PC-3 (cell line): ENCODE results near the gene KPNA2. TPM values are rescaled to one million over a fixed set of nuclear protein-coding genes. Genes with fewer than 3 reads are reported as not detected.
A peak's percentile ranks its signal among the peaks of the same experiment; 100 is the strongest.

Experiments used
- ATAC-seq: fragments of 200-7000 bp; cut with Tn5 transposase; 2 replicates; pipeline ENCODE4 v1.9.1; 2020; ENCODE audit warnings: mild to moderate bottlenecking, moderate library complexity
- BruUV-seq: library from RNA; stranded (reverse); fragments of 400-500 nt; replicated peaks from 2 replicates; lab custom pipeline; 2021; lab: Mats Ljungman, UMichigan
- CTCF ChIA-PET: fragments of 300-600 bp; sonication (Branson Sonifier 250); formaldehyde crosslinking; loops from one replicate; lab custom pipeline; 2022; ENCODE audit warnings: antibody characterized with exemption; lab: Charles Lee
- POLR2A ChIA-PET: fragments of 300-600 bp; sonication (Branson Sonifier 250); formaldehyde crosslinking; loops from one replicate; lab custom pipeline; 2022; ENCODE audit warnings: antibody characterized with exemption; ENCODE audit not compliant: unreplicated experiment; lab: Charles Lee
- DNase-seq: peaks from one replicate; pipeline ENCODE4 v3.0.0-alpha.2; 2015
- H2AFZ ChIP-seq: fragments of 300-600 bp; sonication (generic); 2 replicates; pipeline ENCODE4 v1.6.0; 2016; ENCODE audit warnings: antibody characterized with exemption, low read length
- H3F3A ChIP-seq: fragments of 300-600 bp; sonication (generic); one replicate; pipeline ENCODE4 v1.6.0; 2017; ENCODE audit warnings: antibody characterized with exemption, low read length, control low read depth, mild to moderate bottlenecking; ENCODE audit not compliant: unreplicated experiment
- H3K27ac ChIP-seq: fragments of 300-600 bp; sonication (generic); 2 replicates; pipeline ENCODE4 v1.5.1; 2016; ENCODE audit warnings: mild to moderate bottlenecking, low read length
- H3K27me3 ChIP-seq: fragments of 300-600 bp; sonication (generic); 2 replicates; pipeline ENCODE4 v1.6.1; 2016; ENCODE audit warnings: low read length, mixed read lengths
- H3K36me3 ChIP-seq: fragments of 300-600 bp; sonication (generic); 2 replicates; pipeline ENCODE4 v1.6.1; 2016; ENCODE audit warnings: low read depth, mixed run types, low read length, mixed read lengths
- H3K4me1 ChIP-seq: fragments of 300-600 bp; sonication (generic); 2 replicates; pipeline ENCODE4 v1.5.1; 2016; ENCODE audit warnings: low read length; ENCODE audit not compliant: insufficient read depth
- H3K4me2 ChIP-seq: fragments of 300-600 bp; sonication (generic); 2 replicates; pipeline ENCODE4 v1.6.0; 2016; ENCODE audit warnings: low read length
- H3K4me3 ChIP-seq: fragments of 300-600 bp; sonication (generic); 2 replicates; pipeline ENCODE4 v1.5.1; 2016; ENCODE audit warnings: mild to moderate bottlenecking, low read length, mixed read lengths
- H3K79me2 ChIP-seq: fragments of 300-600 bp; sonication (generic); 2 replicates; pipeline ENCODE4 v1.6.1; 2017; ENCODE audit warnings: low read length, mixed read lengths
- H3K9ac ChIP-seq: fragments of 300-600 bp; sonication (generic); 2 replicates; pipeline ENCODE4 v1.6.0; 2016; ENCODE audit warnings: mild to moderate bottlenecking, low read length
- H3K9me2 ChIP-seq: fragments of 300-600 bp; sonication (generic); replicated peaks from 2 replicates; pipeline ENCODE4 v1.6.1; 2016; ENCODE audit warnings: mixed run types, low read length, mixed read lengths
- H3K9me3 ChIP-seq: fragments of 300-600 bp; sonication (generic); 2 replicates; pipeline ENCODE4 v1.6.1; 2016; ENCODE audit warnings: low read length, mixed read lengths
- H4K20me1 ChIP-seq: fragments of 300-600 bp; sonication (generic); 2 replicates; pipeline ENCODE4 v1.6.1; 2016; ENCODE audit warnings: low read length, mixed read lengths
- CTCF ChIP-seq: fragments of 300-600 bp; sonication (generic); conservative IDR thresholded peaks from 2 replicates; pipeline ENCODE4 v1.5.1; 2017; ENCODE audit warnings: antibody characterized with exemption, low read depth, mild to moderate bottlenecking, low read length
- EZH2 ChIP-seq: fragments of 300-600 bp; sonication (generic); IDR thresholded peaks from one replicate; pipeline ENCODE4 v1.6.1; 2017; ENCODE audit warnings: antibody characterized with exemption, mild to moderate bottlenecking, low read length; ENCODE audit not compliant: unreplicated experiment
- EZH2phosphoT487 ChIP-seq: fragments of 300-600 bp; sonication (generic); IDR thresholded peaks from 2 replicates; pipeline ENCODE4 v1.6.1; 2018; ENCODE audit warnings: mild to moderate bottlenecking, antibody characterized with exemption, low read length, borderline replicate concordance
- intact Hi-C: fragments of 100-400 bp; cut with micrococcal nuclease; formaldehyde crosslinking; loops from 2 replicates; pipeline ENCODE4 v1.9.0; 2023
- total RNA-seq: library from RNA; depleted of rRNA; stranded (reverse); fragments of >200 nt; gene quantifications from 2 replicates; pipeline ENCODE4 v1.2.3, GENCODE V29; 2014

KPNA2 gene
- total RNA-seq, 1 experiment from 2014 or later = 288 TPM

DNA sequence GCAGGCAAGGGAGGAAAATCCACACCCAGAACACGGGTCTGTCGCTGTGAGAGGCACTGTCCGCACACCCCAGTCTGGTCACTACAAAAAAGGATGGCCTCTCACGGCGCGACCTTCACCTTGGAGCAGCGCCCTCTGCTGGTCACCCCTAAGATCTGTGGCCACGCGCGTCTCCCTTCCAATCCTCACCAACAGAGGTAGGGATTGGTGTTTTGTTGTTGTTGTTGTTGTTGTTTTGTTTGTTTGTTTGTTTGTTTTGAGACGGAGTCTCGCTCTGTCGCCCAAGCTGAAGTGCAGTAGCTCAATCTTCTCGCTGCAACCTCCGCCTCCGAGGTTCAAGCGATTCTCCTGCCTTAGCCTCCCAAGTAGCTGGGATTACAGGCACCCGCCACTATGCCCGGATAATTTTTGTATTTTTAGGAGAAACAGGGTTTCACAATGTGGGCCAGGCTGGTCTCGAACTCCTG, 24.3 kb upstream of the KPNA2 start:
- H4K20me1 ChIP-seq = no peaks in the 10 kb centered on the region
- ChIA-PET POLR2A (no interaction called here), CTCF (interaction anchor here (0.7 to 1.8 kb wide), 2 partner anchors 9 to 215 kb away, joined by 4 to 5 read pairs; no protein-coding TSS in a partner anchor)
- TF ChIP-seq EZH2 (no peak), CTCF (peak; percentile 91), EZH2phosphoT487 (no peak)
- H3K27me3 ChIP-seq = no peaks in the 10 kb centered on the region
- H3K79me2 ChIP-seq = no peaks in the 10 kb centered on the region
- DNase-seq (peak; percentile 59), ATAC-seq (peak; percentile 90)
- peak overlapping the region; percentile 48; the same call in 1 of the 2 replicates for H3K4me3 ChIP-seq
- no peaks in the 10 kb centered on the region for H3F3A ChIP-seq
- no TSS peak for BruUV-seq
- no peak overlapping the region for H3K9ac ChIP-seq
- H2AFZ ChIP-seq = peak overlapping the region; percentile 82
- H3K4me2 ChIP-seq = peak overlapping the region; percentile 63
- no peaks in the 10 kb centered on the region for H3K9me2 ChIP-seq
- no peaks in the 10 kb centered on the region for H3K9me3 ChIP-seq
- intact Hi-C loops = no loop called here
- H3K4me1 ChIP-seq = 0 out of 2 replicates have a peak, but pooled peaks cover 3% of the 10 kb centered on the region
- H3K36me3 ChIP-seq = no peaks in the 10 kb centered on the region
- no peak overlapping the region for H3K27ac ChIP-seq

- Histone ChIP-seq H3K4me1 (0 out of 2 replicates have a peak, but pooled peaks cover 3% of the 10 kb centered on the region), H3K4me2 (no peak overlapping the region), H3K36me3 (no peaks in the 10 kb centered on the region), H3K9me3 (no peaks in the 10 kb centered on the region), H3K79me2 (no peaks in the 10 kb centered on the region), H3K27ac (no peak overlapping the region), H3K4me3 (no peak overlapping the region), H3K9me2 (no peaks in the 10 kb centered on the region), H3F3A (no peaks in the 10 kb centered on the region), H2AFZ (no peak overlapping the region), H4K20me1 (no peaks in the 10 kb centered on the region), H3K9ac (no peak overlapping the region), H3K27me3 (no peaks in the 10 kb centered on the region)
- intact Hi-C loops = no loop called here
- ATAC-seq (no peak), DNase-seq (no peak)
- ChIA-PET POLR2A (no interaction called here), CTCF (no interaction called here)
- TF ChIP-seq EZH2 (no peak), CTCF (no peak), EZH2phosphoT487 (no peak)
- no TSS peak for BruUV-seq
Observed at GRCh38 chr17:68013385-68013784, 22.1 kb upstream of the KPNA2 start.

- no peak overlapping the region for H3K9ac ChIP-seq
- intact Hi-C loops = no loop called here
- POLR2A ChIA-PET = no interaction called here
- H4K20me1 ChIP-seq = no peaks in the 10 kb centered on the region
- no peaks in the 10 kb centered on the region for H3K9me3 ChIP-seq
- TF ChIP-seq CTCF = no peak
- no peak for TF ChIP-seq EZH2phosphoT487
- no peak for TF ChIP-seq EZH2
- H3K79me2 ChIP-seq = no peaks in the 10 kb centered on the region
- no peak overlapping the region for H3K4me3 ChIP-seq
- H3K27me3 ChIP-seq = no peaks in the 10 kb centered on the region
- H3F3A ChIP-seq = no peaks in the 10 kb centered on the region
- no TSS peak for BruUV-seq
- H3K4me2 ChIP-seq = no peak overlapping the region
- no peak overlapping the region for H2AFZ ChIP-seq
- no peaks in the 10 kb centered on the region for H3K36me3 ChIP-seq
- no peaks in the 10 kb centered on the region for H3K9me2 ChIP-seq
- no peak for ATAC-seq
- H3K4me1 ChIP-seq = 0 out of 2 replicates have a peak, but pooled peaks cover 3% of the 10 kb centered on the region
- CTCF ChIA-PET = interaction anchor here (0.6 to 1.1 kb wide), 2 partner anchors 22 to 37 kb away, joined by 3 to 7 read pairs; no protein-coding TSS in a partner anchor
- no peak for DNase-seq
- H3K27ac ChIP-seq = no peak overlapping the region
Observed at GRCh38 chr17:68015081-68015723, 20.3 kb upstream of the KPNA2 start.
